SK-N-SH treated with all-trans-retinoic acid at 6 μM for 48 hours (cell line): Measurements from ENCODE around the gene KIZ.
A peak's percentile ranks its signal among the peaks of the same experiment; 100 is the strongest.

Experiments
- ATAC-seq: fragments of 200-7000 bp; cut with Tn5 transposase; 3 replicates; pipeline ENCODE4 v1.9.1; 2020; ENCODE audit warnings: mild to moderate bottlenecking, moderate library complexity
- ARNTL ChIP-seq: fragments of 450-650 bp; formaldehyde crosslinking; IDR thresholded peaks from 2 replicates; pipeline ENCODE4 v1.5.0; 2020; ENCODE audit warnings: low read depth, mild to moderate bottlenecking, moderate library complexity, borderline replicate concordance
- BACH2 ChIP-seq: fragments of 250-450 bp; sonication (Bioruptor Pico); IDR thresholded peaks from 2 replicates; pipeline ENCODE4 v1.9.0; 2021; ENCODE audit warnings: mild to moderate bottlenecking, borderline replicate concordance
- CSDC2 ChIP-seq: fragments of 250-450 bp; sonication (Bioruptor Pico); IDR thresholded peaks from 2 replicates; pipeline ENCODE4 v1.5.0; 2020; ENCODE audit warnings: mild to moderate bottlenecking, moderate library complexity
- ESRRG ChIP-seq: fragments of 250-450 bp; sonication (Bioruptor Pico); IDR thresholded peaks from 2 replicates; pipeline ENCODE4 v1.6.1; 2021; ENCODE audit warnings: mild to moderate bottlenecking
- GLIS3 ChIP-seq: fragments of 250-450 bp; sonication (Bioruptor Pico); IDR thresholded peaks from 2 replicates; pipeline ENCODE4 v1.5.0; 2020; ENCODE audit warnings: mild to moderate bottlenecking, moderate library complexity
- RARB ChIP-seq: fragments of 250-450 bp; sonication (Bioruptor Pico); IDR thresholded peaks from 2 replicates; pipeline ENCODE4 v1.8.0; 2021; ENCODE audit warnings: mild to moderate bottlenecking, moderate library complexity
- SNAI2 ChIP-seq: fragments of 250-450 bp; sonication (Bioruptor Pico); IDR thresholded peaks from 2 replicates; pipeline ENCODE4 v1.5.0; 2020; ENCODE audit warnings: mild to moderate bottlenecking, moderate library complexity
- TCF4 ChIP-seq: fragments of 250-450 bp; sonication (Bioruptor Pico); IDR thresholded peaks from 2 replicates; pipeline ENCODE4 v1.8.0; 2021; ENCODE audit warnings: mild to moderate bottlenecking, moderate library complexity, borderline replicate concordance
- ZC3H10 ChIP-seq: fragments of 250-450 bp; sonication (Bioruptor Pico); IDR thresholded peaks from 2 replicates; pipeline ENCODE4 v1.5.1; 2021; ENCODE audit warnings: mild to moderate bottlenecking, moderate library complexity
- ZFP3 ChIP-seq: fragments of 250-450 bp; sonication (Bioruptor Pico); IDR thresholded peaks from 2 replicates; pipeline ENCODE4 v1.5.0; 2020; ENCODE audit warnings: mild to moderate bottlenecking, moderate library complexity
- ZFP30 ChIP-seq: fragments of 450-650 bp; formaldehyde crosslinking; IDR thresholded peaks from 2 replicates; pipeline ENCODE4 v1.5.0; 2022; ENCODE audit warnings: mild to moderate bottlenecking, moderate library complexity
- TF ChIP-seq, protein P1 (sequence below): fragments of 250-450 bp; sonication (Bioruptor Pico); IDR thresholded peaks from 2 replicates; pipeline ENCODE4 v1.5.0; 2020; ENCODE audit warnings: mild to moderate bottlenecking, moderate library complexity
- TF ChIP-seq, protein P2 (sequence below): fragments of 250-450 bp; sonication (Bioruptor Pico); IDR thresholded peaks from 2 replicates; pipeline ENCODE4 v1.5.1; 2021; ENCODE audit warnings: mild to moderate bottlenecking, moderate library complexity
- TF ChIP-seq, protein P3 (sequence below): fragments of 250-450 bp; sonication (Bioruptor Pico); IDR thresholded peaks from 2 replicates; pipeline ENCODE4 v1.8.0; 2021; ENCODE audit warnings: low read depth, mild to moderate bottlenecking, moderate library complexity, borderline replicate concordance
- TF ChIP-seq, protein P4 (sequence below): fragments of 250-450 bp; sonication (Bioruptor Pico); IDR thresholded peaks from 2 replicates; pipeline ENCODE4 v1.8.0; 2020; ENCODE audit warnings: mild to moderate bottlenecking, moderate library complexity, borderline replicate concordance

KIZ gene

DNA sequence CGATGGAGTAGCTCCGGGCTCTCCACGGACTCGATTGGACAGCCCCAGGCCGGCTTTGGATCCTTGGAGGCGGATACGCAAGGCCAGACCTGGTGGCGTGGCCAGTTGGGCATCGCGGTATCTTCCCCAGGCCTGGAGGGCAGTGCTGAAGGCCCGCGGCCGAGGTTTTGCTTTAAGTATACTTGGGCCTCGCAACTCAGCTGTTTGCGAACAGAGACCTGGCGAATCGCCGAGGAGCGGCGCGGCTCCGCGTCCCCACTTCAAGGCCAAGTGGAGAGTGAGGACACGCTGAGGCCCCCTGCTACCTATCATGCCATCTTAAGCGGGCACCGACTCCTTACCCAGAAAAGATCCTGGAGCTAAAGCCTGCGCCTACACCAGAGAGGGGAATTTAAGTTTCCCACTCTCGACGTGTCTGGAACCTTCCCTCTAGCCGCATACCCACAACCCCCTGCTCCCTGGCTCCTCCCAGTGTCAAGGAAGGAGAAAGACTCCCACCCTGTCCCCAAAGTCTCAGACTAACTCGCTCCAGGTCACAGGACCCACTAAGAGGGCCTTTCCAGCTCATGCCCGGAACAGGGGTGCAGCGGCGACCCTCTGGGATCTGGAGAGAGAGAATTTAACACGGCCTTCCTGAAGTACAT, 23.8 kb upstream of the KIZ start (continued):
- TF ChIP-seq, protein P1, sequence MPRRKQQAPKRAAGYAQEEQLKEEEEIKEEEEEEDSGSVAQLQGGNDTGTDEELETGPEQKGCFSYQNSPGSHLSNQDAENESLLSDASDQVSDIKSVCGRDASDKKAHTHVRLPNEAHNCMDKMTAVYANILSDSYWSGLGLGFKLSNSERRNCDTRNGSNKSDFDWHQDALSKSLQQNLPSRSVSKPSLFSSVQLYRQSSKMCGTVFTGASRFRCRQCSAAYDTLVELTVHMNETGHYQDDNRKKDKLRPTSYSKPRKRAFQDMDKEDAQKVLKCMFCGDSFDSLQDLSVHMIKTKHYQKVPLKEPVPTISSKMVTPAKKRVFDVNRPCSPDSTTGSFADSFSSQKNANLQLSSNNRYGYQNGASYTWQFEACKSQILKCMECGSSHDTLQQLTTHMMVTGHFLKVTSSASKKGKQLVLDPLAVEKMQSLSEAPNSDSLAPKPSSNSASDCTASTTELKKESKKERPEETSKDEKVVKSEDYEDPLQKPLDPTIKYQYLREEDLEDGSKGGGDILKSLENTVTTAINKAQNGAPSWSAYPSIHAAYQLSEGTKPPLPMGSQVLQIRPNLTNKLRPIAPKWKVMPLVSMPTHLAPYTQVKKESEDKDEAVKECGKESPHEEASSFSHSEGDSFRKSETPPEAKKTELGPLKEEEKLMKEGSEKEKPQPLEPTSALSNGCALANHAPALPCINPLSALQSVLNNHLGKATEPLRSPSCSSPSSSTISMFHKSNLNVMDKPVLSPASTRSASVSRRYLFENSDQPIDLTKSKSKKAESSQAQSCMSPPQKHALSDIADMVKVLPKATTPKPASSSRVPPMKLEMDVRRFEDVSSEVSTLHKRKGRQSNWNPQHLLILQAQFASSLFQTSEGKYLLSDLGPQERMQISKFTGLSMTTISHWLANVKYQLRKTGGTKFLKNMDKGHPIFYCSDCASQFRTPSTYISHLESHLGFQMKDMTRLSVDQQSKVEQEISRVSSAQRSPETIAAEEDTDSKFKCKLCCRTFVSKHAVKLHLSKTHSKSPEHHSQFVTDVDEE (CRISPR knock-in tag) = no peak
- TF ChIP-seq, protein P2, sequence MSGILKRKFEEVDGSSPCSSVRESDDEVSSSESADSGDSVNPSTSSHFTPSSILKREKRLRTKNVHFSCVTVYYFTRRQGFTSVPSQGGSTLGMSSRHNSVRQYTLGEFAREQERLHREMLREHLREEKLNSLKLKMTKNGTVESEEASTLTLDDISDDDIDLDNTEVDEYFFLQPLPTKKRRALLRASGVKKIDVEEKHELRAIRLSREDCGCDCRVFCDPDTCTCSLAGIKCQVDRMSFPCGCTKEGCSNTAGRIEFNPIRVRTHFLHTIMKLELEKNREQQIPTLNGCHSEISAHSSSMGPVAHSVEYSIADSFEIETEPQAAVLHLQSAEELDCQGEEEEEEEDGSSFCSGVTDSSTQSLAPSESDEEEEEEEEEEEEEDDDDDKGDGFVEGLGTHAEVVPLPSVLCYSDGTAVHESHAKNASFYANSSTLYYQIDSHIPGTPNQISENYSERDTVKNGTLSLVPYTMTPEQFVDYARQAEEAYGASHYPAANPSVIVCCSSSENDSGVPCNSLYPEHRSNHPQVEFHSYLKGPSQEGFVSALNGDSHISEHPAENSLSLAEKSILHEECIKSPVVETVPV (CRISPR knock-in tag) = no peak
- no peak for TF ChIP-seq ZFP30 (CRISPR knock-in tag)
- TF ChIP-seq RARB (CRISPR knock-in tag) = no peak
- TF ChIP-seq ARNTL (CRISPR knock-in tag) = no peak
- TF ChIP-seq TCF4 (CRISPR knock-in tag) = no peak
- no peak for TF ChIP-seq GLIS3 (CRISPR knock-in tag)
- no peak for TF ChIP-seq BACH2 (CRISPR knock-in tag)
- TF ChIP-seq, protein P3, sequence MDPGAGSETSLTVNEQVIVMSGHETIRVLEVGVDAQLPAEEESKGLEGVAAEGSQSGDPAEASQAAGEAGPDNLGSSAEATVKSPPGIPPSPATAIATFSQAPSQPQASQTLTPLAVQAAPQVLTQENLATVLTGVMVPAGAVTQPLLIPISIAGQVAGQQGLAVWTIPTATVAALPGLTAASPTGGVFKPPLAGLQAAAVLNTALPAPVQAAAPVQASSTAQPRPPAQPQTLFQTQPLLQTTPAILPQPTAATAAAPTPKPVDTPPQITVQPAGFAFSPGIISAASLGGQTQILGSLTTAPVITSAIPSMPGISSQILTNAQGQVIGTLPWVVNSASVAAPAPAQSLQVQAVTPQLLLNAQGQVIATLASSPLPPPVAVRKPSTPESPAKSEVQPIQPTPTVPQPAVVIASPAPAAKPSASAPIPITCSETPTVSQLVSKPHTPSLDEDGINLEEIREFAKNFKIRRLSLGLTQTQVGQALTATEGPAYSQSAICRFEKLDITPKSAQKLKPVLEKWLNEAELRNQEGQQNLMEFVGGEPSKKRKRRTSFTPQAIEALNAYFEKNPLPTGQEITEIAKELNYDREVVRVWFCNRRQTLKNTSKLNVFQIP = no peak
- no peak for TF ChIP-seq ESRRG
- TF ChIP-seq SNAI2 (CRISPR knock-in tag) = no peak

DNA sequence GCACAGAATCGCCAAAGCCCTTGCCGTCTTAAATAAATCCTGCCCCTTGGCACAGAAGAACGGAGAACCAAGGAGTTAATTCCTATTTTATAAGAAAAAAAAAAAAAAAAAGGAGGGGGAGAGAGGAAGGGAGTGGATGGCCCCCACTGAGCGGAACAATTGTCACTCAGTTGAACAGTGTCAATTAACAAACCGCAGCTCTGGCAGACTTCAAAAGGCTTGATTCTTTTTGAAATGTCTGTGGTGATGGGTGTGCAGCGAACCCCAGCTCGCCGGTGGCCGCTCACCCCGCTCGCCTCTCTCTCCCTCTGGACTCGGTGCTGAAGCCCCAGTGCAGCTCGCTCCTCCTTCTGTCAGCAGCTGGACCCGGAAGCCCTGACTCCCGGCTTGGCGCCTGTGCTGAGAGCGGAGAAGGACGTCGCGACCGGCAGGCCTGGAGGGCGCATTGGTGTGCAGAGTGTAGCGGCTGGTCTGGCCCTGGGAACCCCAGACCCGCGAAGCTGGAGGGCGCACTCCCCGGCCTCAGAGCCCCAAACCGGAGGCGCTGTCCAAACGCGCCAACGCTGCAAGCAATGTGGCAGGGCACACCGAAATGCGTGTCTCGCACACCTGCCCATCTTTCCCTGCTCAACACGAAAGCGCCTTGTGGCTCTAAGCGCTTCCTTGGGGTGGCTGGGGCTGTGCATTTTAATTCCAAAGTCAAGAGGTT, 23.1 kb upstream of the KIZ start:
- TF ChIP-seq, protein P1 (CRISPR knock-in tag) = no peak
- TF ChIP-seq GLIS3 (CRISPR knock-in tag) (no peak), CSDC2 (no peak), ESRRG (no peak), TCF4 (CRISPR knock-in tag) (no peak), ZFP3 (CRISPR knock-in tag) (no peak), ZC3H10 (CRISPR knock-in tag) (no peak)
- TF ChIP-seq, protein P2 (CRISPR knock-in tag) = no peak
- TF ChIP-seq, protein P4, sequence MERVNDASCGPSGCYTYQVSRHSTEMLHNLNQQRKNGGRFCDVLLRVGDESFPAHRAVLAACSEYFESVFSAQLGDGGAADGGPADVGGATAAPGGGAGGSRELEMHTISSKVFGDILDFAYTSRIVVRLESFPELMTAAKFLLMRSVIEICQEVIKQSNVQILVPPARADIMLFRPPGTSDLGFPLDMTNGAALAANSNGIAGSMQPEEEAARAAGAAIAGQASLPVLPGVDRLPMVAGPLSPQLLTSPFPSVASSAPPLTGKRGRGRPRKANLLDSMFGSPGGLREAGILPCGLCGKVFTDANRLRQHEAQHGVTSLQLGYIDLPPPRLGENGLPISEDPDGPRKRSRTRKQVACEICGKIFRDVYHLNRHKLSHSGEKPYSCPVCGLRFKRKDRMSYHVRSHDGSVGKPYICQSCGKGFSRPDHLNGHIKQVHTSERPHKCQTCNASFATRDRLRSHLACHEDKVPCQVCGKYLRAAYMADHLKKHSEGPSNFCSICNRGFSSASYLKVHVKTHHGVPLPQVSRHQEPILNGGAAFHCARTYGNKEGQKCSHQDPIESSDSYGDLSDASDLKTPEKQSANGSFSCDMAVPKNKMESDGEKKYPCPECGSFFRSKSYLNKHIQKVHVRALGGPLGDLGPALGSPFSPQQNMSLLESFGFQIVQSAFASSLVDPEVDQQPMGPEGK (CRISPR knock-in tag) = no peak
- peak; percentile 28 for ATAC-seq
